Omental fat pad (tissue), 4 donors: Measurements from ENCODE around the gene RACGAP1. TPM values are rescaled to one million over a fixed set of nuclear protein-coding genes. Genes with fewer than 3 reads are reported as not detected.

Source experiments
- ATAC-seq: fragments of 150-250 bp; one replicate; pipeline ENCODE4 v1.9.1; 2016; ENCODE audit warnings: mild to moderate bottlenecking, moderate library complexity; ENCODE audit not compliant: low FRiP score
- DNase-seq: peaks from one replicate; pipeline ENCODE4 v3.0.0-alpha.2; 2019; ENCODE audit warnings: low spot score
- CTCF ChIP-seq, 3 donors: fragments of 450-650 bp; IDR thresholded peaks; one replicate each; pipeline ENCODE4 v1.5.1; 2016 to 2017; ENCODE audit warnings: antibody characterized with exemption in 3 of 3, mild to moderate bottlenecking in 3 of 3, moderate library complexity in 2 of 3
- total RNA-seq, 4 donors: library from RNA; depleted of rRNA; stranded (reverse); fragments of >200 nt; gene quantifications; one replicate each; pipeline ENCODE4 v1.1.0, GENCODE V29; 2016

RACGAP1 gene
- total RNA-seq, 4 donors from 2014 or later, result 5.2 to 15.3 (median 8.5) TPM

- DNase-seq (no peak), ATAC-seq (no peak)
- no peak for TF ChIP-seq CTCF (IDR thresholded peaks at IDR 0.05)
These were observed 63.1 kb downstream of the RACGAP1 start for GRCh38 chr12:49961993-49962764.

GRCh38 chr12:49961111-49961922, 64.0 kb downstream of the RACGAP1 start, which contains the start of gene AQP5:
TSS of gene AQP5 (plus strand) at chr12:49961872. CDS start at chr12:49962018, 146 bp downstream.
- no peak for DNase-seq
- peak; percentile 34 for ATAC-seq
- no peak for TF ChIP-seq CTCF (IDR thresholded peaks at IDR 0.05)

- ATAC-seq, result peak; percentile 32
- no peak for DNase-seq
- no peak for TF ChIP-seq CTCF (IDR thresholded peaks at IDR 0.05)
These were observed 64.7 kb downstream of the RACGAP1 start for GRCh38 chr12:49960474-49961110.

GRCh38 chr12:49959685-49960473, 65.4 kb downstream of the RACGAP1 start:
- no peak for TF ChIP-seq CTCF (IDR thresholded peaks at IDR 0.05)
- no peak for DNase-seq
- ATAC-seq, result no peak

GRCh38 chr12:49957570-49957967, 67.7 kb downstream of the RACGAP1 start:
- DNase-seq, result no peak
- TF ChIP-seq CTCF (IDR thresholded peaks at IDR 0.05), result no peak
- no peak for ATAC-seq
